Activated T-cell treated with anti-CD3 and anti-CD28 coated beads, Interleukin-2, amount 50 U/mL, for 1 hour (primary cell): ENCODE results near the gene SH3GLB1.

Experiments used
- DNase-seq: peaks from one replicate; pipeline ENCODE4 v3.0.0-alpha.2; 2020

SH3GLB1 gene

GRCh38 chr1:86774305-86775295, 70.2 kb downstream of the SH3GLB1 start:
- DNase-seq = no peak

DNA sequence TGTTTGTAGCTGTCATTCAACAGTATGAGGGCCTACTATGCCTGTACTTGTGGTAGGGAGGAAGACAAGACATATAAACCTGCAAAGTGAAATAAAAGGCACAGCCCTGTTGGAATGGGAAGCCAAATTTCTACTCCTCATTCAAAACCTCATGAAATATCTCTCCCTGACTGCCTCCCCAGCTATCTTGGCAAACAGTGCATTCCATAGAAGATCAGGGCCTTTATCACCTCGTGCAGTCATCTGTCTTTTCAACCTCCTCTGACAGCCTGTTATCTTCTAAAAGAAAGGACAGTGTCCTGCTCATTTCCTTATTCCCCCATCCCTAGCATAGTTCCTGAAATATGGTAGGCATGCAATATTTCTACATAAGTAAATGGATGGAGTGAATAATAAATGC, 71.0 kb downstream of the SH3GLB1 start:
- DNase-seq = no peak

DNA sequence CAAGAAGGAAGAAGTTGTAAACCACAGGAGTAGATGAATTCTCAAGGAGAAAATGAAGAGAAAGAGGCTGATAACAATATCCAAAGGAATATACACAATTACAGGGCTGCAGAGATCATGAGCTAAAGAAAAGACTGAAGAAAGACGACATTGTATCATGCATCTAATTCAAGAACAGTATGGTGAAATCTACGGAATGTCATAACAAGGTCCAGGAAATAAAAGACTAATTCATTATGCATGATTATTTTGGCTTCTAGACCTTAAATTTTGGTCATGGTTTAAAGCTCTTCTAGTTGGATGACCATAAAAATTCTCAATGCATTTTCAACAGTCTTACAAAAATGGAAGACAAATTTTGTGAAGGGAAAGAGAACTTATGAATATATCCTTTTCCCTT, 71.7 kb downstream of the SH3GLB1 start:
- DNase-seq = no peak

GRCh38 chr1:86778569-86779239, 74.3 kb downstream of the SH3GLB1 start:
- DNase-seq = no peak

DNA sequence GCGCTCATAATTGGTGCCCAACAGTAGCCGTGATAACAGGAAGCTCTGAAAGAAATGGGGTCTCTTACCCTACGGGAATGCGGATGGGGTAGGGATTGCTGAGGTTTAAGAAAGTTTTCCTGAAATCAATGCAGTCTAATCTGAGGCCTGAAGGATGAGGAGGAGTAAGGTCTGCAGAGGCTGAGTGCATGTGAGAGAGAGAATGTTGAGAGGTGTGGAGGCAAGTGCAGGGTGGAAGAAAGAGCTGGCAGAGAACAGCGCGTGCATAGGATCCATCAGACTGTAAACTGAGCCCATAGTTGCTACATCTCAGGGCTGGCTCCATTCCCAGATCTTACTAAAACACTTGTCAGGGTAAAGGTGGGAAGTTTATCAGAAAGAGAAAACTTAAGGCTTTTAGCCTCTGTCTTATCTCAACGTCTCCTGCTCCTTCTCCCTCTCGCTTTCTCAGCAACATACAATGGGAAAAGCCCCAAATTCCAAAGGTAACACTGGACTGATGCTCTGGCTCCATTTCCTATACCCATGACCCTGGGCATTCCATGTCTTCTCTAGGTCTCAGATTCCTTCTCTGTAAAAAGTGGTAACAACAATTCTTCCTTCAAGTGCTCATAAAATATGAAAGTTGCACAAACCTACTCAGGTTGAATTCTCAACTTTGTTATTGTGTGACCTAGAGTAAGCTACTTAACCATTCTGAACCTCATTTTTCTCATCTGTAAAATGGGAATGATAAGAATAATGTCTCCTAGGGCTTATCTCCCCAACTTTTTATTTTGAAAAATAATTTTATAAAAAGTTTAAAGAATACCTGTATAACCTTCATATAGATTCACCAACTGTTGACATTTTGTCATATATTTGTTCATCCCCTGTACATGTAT, 75.2 kb downstream of the SH3GLB1 start:
- no peak for DNase-seq

GRCh38 chr1:86782482-86782881, 78.1 kb downstream of the SH3GLB1 start:
- DNase-seq = no peak

GRCh38 chr1:86787621-86788020, 83.2 kb downstream of the SH3GLB1 start:
- DNase-seq = no peak

DNA sequence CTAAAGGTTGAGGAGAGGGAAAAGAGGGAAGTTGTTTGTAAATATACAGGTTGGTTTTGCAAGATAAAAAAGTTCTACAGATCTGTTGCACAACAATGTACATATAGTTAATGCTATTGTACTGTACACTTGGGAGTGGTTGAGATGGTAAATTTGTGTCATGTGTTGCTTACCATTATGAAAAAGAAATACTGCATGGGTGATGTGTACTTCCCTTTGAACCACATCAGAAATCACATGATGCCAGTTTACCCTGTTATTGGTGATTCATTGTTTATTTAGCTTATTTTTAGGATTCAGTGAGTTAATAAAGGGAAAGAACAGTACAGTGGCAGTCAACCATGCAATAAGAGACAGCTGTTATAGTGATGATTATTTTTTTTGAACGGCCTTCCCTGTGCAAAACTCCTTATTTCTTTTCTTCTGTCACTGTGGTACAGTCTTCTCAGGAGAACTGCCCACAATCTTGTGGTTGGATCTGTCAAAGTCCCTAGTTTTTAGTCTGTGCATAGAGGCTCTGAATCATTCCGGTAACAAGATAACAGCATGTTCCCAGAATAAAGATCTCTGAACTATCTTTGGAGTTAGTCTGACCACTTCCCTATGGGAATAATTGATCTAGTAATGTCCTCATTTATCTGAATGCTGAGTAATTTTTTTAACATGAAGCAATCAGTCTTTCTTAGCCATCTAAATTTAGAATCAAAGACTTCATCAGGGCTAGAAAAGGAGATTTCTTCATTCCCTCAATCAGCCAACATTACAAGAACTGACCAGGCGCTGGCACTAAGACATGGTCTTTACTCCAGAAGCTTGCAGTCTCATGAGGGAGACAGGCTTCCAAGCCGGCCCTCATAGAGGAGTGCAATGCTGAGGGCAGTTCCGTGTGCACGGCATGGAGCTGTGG, 84.2 kb downstream of the SH3GLB1 start:
- no peak for DNase-seq

DNA sequence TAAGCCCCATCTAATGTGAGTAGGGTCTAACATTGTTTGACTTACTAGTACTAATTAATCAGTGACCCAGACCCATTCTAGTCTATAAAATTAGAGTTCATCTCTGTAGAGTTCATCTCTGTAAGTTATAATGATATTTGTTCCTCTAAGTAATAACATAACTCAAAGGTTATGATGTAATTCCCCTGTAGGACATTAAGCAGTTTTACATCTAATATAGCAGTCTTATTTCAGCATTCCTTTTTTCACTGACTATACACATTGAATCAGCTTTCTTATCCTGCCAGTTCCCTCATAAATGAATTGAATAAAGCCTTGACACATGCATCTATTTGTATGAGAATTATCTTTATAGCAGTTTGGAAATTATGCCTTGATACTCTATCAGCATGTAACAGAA, 90.9 kb downstream of the SH3GLB1 start:
- DNase-seq = no peak
